GM21528 (cell line): Measurements from ENCODE around the gene MSANTD2.

ENCODE experiments used
- ATAC-seq: cut with Tn5 transposase; IDR thresholded peaks from one replicate; pipeline ENCODE4 v1.9.1; 2021; ENCODE audit warnings: mild to moderate bottlenecking, moderate library complexity; ENCODE audit not compliant: unreplicated experiment, low FRiP score

MSANTD2 gene

GRCh38 chr11:124800226-124800929 lies at the start of gene MSANTD2:
Gene MSANTD2 (minus strand): TSS chr11:124800406. CDS start chr11:124800380, 26 bp downstream.
- ATAC-seq: peak; percentile 93

- no peak for ATAC-seq
Observed at GRCh38 chr11:124846070-124846673, 46.0 kb upstream of the MSANTD2 start.

GRCh38 chr11:124844664-124845079 lies 44.5 kb upstream of the MSANTD2 start:
- ATAC-seq: no peak

- ATAC-seq: no peak
Observed at GRCh38 chr11:124843616-124843910, 43.4 kb upstream of the MSANTD2 start.

GRCh38 chr11:124842305-124842704 lies 42.1 kb upstream of the MSANTD2 start:
- no peak for ATAC-seq

GRCh38 chr11:124841840-124842239 lies 41.6 kb upstream of the MSANTD2 start:
- no peak for ATAC-seq

- no peak for ATAC-seq
Observed at GRCh38 chr11:124841201-124841600, 41.0 kb upstream of the MSANTD2 start.

GRCh38 chr11:124840666-124841065 lies 40.5 kb upstream of the MSANTD2 start:
- no peak for ATAC-seq

GRCh38 chr11:124839972-124840621 lies 39.9 kb upstream of the MSANTD2 start:
- ATAC-seq: no peak

- no peak for ATAC-seq
Observed at GRCh38 chr11:124839128-124839971, 39.1 kb upstream of the MSANTD2 start.

- no peak for ATAC-seq
Observed at GRCh38 chr11:124838805-124839127, 38.6 kb upstream of the MSANTD2 start.

GRCh38 chr11:124837491-124837856 lies 37.3 kb upstream of the MSANTD2 start:
- peak; percentile 46 for ATAC-seq

GRCh38 chr11:124835918-124836317 lies 35.7 kb upstream of the MSANTD2 start:
- no peak for ATAC-seq

GRCh38 chr11:124834526-124835180 lies 34.4 kb upstream of the MSANTD2 start:
- no peak for ATAC-seq

GRCh38 chr11:124832571-124832970 lies 32.4 kb upstream of the MSANTD2 start:
- no peak for ATAC-seq

GRCh38 chr11:124831897-124832296 lies 31.7 kb upstream of the MSANTD2 start:
- ATAC-seq: no peak

GRCh38 chr11:124830749-124831148 lies 30.5 kb upstream of the MSANTD2 start:
- ATAC-seq: no peak

GRCh38 chr11:124829986-124830385 lies 29.8 kb upstream of the MSANTD2 start:
- no peak for ATAC-seq

GRCh38 chr11:124825876-124826275 lies 25.7 kb upstream of the MSANTD2 start:
- no peak for ATAC-seq

- no peak for ATAC-seq
Observed at GRCh38 chr11:124823512-124824376, 23.5 kb upstream of the MSANTD2 start.
